Measurements from ENCODE around the gene RPL35A.
"Not testable (repeated sequence)": the region's sequence is repeated elsewhere in the genome, so short reads cannot be mapped to it uniquely, and the experiment has no call there.

The RPL35A gene

DNA sequence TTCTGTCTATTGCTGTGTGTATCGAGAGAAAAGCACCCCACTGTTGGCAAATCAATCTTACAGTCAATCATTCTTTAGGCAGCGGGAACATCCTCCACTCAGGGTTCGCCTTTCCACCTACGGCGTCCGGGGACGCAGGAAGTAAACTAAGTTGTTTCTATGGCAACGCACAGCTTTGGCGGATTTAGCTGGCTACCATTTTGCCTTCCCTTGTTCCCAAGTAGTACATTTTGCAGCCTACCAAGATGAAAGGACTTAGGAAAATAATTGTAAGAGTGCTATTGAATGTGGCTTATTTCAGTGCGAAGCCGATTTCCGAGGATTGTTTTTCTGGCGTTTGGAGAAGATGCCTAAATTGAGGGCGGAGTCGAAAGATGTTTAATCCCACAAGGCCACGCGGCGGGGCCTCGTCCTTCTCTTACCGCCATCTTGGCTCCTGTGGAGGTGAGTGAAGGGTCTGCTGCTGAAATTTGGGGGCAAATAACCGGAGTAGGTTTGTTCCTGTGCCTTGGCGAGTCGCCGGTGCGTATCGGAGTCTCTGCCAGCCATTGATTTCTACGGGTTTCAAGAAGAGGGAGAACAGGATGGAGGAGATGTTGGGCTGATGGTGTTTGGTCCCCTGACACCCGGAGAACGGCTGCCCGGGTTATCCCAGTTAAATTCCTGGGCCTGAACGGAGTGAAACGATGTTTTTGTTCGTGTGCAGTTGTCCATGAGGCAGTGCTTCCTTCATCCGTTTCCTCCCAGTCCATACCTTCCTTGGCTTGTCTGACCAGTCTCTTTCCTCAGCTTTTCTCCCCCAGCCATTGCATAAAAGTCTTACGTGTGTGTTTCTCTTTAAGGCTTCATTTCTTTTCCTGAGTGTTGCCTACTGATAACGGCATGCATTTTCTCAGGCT lies at the start of gene RPL35A:
RPL35A (plus strand) TSS at position 413 of the 899 bp plus-strand sequence. CDS start 778 bp downstream, outside the sequence.
- peaks cover 16% of the 10 kb centered on the region for H3K36me3 ChIP-seq (ENCODE audit: control insufficient read depth, insufficient read depth, low read length)
- H3K4me3 ChIP-seq (replicated peaks; ENCODE audit: low read depth, low read length), result peak within 1 kb of the TSS; percentile 97
- H3K27me3 ChIP-seq (replicated peaks; ENCODE audit: control insufficient read depth, insufficient read depth, low read length), result no peaks in the 10 kb centered on the region
- TF ChIP-seq, protein P1, sequence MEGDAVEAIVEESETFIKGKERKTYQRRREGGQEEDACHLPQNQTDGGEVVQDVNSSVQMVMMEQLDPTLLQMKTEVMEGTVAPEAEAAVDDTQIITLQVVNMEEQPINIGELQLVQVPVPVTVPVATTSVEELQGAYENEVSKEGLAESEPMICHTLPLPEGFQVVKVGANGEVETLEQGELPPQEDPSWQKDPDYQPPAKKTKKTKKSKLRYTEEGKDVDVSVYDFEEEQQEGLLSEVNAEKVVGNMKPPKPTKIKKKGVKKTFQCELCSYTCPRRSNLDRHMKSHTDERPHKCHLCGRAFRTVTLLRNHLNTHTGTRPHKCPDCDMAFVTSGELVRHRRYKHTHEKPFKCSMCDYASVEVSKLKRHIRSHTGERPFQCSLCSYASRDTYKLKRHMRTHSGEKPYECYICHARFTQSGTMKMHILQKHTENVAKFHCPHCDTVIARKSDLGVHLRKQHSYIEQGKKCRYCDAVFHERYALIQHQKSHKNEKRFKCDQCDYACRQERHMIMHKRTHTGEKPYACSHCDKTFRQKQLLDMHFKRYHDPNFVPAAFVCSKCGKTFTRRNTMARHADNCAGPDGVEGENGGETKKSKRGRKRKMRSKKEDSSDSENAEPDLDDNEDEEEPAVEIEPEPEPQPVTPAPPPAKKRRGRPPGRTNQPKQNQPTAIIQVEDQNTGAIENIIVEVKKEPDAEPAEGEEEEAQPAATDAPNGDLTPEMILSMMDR (IDR thresholded peaks at IDR 0.05; ENCODE audit: insufficient read depth, low read length, poor library complexity, severe bottlenecking), result no peak
- peak; percentile 88 for DNase-seq (ENCODE audit: extremely low read depth, insufficient read length)

DNA sequence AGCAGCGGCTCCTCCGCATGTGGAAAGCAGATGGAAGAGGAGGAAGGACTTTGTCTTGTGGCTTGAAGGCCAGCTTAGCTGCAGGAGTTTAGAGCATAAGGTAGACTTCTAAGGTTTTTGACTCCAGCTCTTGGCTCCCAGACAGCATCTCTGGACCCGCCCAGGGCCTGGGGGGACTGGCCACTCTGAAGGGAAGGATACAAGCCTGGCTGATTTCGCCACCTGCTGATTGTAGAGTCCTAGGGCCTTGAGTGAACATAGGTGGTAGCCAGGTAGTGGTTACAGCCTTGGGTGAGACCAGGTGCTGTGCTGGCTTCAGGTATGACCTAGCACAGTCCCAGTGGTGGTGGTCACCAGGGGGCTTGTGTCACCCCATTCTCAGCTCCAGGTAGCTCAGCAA lies 48.4 kb upstream of the RPL35A start:
- no peaks in the 10 kb centered on the region for H3K36me3 ChIP-seq (ENCODE audit: control insufficient read depth, insufficient read depth, low read length)
- no peak overlapping the region for H3K4me3 ChIP-seq (replicated peaks; ENCODE audit: low read depth, low read length)
- no peak for DNase-seq (ENCODE audit: extremely low read depth, insufficient read length)
- TF ChIP-seq, protein P1 (IDR thresholded peaks at IDR 0.05; ENCODE audit: insufficient read depth, low read length, poor library complexity, severe bottlenecking), result no peak
- H3K27me3 ChIP-seq (replicated peaks; ENCODE audit: control insufficient read depth, insufficient read depth, low read length), result no peaks in the 10 kb centered on the region

DNA sequence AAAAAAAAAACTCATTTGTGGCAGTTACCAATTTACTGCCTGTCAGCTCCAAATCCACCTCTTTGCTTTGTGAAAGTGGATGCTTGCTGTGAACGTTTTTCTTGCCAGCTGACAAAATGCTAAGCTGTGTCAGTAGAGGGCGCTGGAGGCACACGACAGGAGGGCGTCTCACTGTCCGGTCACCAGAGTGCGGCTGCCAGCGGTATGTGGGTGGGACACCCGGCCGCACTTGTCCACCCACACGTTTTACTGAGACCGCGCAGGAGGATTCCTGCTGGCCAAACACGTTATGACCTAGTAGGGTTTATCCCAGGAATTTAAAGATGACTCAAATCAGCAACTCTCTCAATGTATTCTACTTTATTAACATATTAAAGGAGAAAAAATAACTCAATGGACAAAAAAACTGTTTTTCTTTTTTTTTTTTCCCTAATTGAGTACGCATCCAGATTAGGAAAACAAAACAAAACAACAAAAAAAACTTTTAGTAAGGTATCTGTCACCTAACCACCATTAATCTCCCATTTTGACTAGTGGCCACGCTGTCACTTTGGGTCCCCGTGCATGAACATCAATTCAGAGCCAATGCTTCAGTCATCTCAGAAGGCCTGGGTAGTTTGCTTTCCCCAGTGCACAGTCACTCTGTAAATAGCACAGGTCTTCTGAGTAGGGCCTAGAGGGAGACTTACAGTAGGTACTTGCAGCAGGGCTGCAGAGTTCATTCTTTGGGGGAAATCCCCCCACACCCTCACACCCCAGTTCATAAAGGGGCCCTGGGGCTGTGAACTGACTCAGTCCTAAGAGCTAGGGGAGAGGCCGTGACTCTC lies 43.8 kb upstream of the RPL35A start:
- peak; percentile 70 for DNase-seq (ENCODE audit: extremely low read depth, insufficient read length)
- no peaks in the 10 kb centered on the region for H3K36me3 ChIP-seq (ENCODE audit: control insufficient read depth, insufficient read depth, low read length)
- no peaks in the 10 kb centered on the region for H3K27me3 ChIP-seq (replicated peaks; ENCODE audit: control insufficient read depth, insufficient read depth, low read length)
- TF ChIP-seq, protein P1 (IDR thresholded peaks at IDR 0.05; ENCODE audit: insufficient read depth, low read length, poor library complexity, severe bottlenecking), result peak; percentile 88
- no peak overlapping the region for H3K4me3 ChIP-seq (replicated peaks; ENCODE audit: low read depth, low read length)

DNA sequence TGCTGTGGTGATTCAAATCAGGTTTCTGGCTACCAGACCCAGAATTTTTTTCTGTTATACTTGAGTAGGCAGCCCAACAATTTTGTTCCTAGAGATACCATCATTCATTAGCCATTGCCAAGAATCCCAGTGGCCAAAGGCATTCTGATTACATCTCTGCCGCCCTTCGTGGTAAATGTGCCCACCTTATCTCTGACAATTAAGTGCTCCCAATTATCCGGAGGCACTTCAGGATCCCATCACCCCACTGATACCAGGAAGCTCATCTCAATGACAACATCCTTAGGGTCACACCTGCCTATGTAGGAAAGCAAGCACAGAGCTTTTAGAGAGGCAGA lies 43.2 kb upstream of the RPL35A start:
- Histone ChIP-seq H3K4me3 (replicated peaks; ENCODE audit: low read depth, low read length) (no peak overlapping the region), H3K36me3 (ENCODE audit: control insufficient read depth, insufficient read depth, low read length) (no peaks in the 10 kb centered on the region), H3K27me3 (replicated peaks; ENCODE audit: control insufficient read depth, insufficient read depth, low read length) (no peaks in the 10 kb centered on the region)
- TF ChIP-seq, protein P1 (IDR thresholded peaks at IDR 0.05; ENCODE audit: insufficient read depth, low read length, poor library complexity, severe bottlenecking), result no peak
- no peak for DNase-seq (ENCODE audit: extremely low read depth, insufficient read length)

DNA sequence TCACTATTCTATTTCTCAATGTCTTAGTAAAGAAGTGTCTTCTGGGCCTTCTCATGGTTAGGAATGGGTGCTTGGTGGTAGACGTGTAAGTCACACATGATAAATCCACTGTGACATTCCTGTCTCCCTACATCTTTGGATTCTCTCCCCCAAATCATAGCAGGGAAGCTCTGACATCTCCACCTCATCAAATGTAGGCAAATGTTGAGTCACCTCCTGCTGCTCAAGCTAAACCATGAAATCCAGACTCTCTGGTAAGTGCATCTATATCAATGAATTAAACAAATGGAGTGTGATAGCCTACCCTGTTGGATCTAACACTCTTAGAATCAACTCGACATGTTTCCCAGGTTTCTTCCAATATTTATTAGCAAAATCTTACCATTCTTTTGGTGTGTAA lies 42.8 kb upstream of the RPL35A start:
- TF ChIP-seq, protein P1 (IDR thresholded peaks at IDR 0.05; ENCODE audit: insufficient read depth, low read length, poor library complexity, severe bottlenecking), result no peak
- Histone ChIP-seq H3K36me3 (ENCODE audit: control insufficient read depth, insufficient read depth, low read length) (no peaks in the 10 kb centered on the region), H3K4me3 (replicated peaks; ENCODE audit: low read depth, low read length) (no peak overlapping the region), H3K27me3 (replicated peaks; ENCODE audit: control insufficient read depth, insufficient read depth, low read length) (no peaks in the 10 kb centered on the region)
- DNase-seq (ENCODE audit: extremely low read depth, insufficient read length), result no peak

DNA sequence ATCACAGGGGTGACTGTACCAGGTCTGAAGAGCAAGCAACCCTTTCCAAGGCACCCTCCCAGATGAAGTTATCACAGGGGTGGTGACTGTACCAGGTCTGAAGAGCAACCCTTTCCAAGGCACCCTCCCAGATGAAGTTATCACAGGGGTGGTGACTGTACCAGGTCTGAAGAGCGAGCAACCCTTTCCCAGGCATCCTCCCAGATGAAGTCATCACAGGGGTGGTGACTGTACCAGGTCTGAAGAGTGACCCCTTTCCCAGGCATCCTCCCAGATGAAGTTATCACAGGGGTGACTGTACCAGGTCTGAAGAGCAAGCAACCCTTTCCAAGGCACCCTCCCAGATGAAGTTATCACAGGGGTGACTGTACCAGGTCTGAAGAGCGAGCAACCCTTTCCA lies 41.4 kb upstream of the RPL35A start:
- not testable (repeated sequence) for H3K4me3 ChIP-seq (replicated peaks; ENCODE audit: low read depth, low read length); H3K36me3 ChIP-seq (ENCODE audit: control insufficient read depth, insufficient read depth, low read length); DNase-seq (ENCODE audit: extremely low read depth, insufficient read length); H3K27me3 ChIP-seq (replicated peaks; ENCODE audit: control insufficient read depth, insufficient read depth, low read length)
